NCI-H460 (cell line): ENCODE measurements around the gene ADM5. TPM values are rescaled to one million over a fixed set of nuclear protein-coding genes. Genes with fewer than 3 reads are reported as not detected.

Source experiments
- small RNA-seq, 2 experiments: library from RNA; depleted of rRNA; stranded (forward); fragments of <200 nt; gene quantifications; one replicate each; pipeline ENCODE3, GENCODE V24; 2014
- total RNA-seq: library from RNA; depleted of rRNA; stranded (reverse); fragments of >200 nt; shearing (Covaris generic); gene quantifications from 2 replicates; pipeline ENCODE4 v1.2.3, GENCODE V29; 2014; rRNA removed

Gene ADM5
- total RNA-seq, 1 experiment from 2014 or later, result 3.2 TPM

Small RNA genes lying within 50 kb of the gene (small RNA-seq; reads per million reads assigned to genes)
- gene MIR5088, result 0 to 0.23 reads per million in 2 experiments

Other genes starting within 250 kb of the ADM5 start
- 0.17 TPM in 1 of 2 replicates, not detected in the other for gene SLC17A7, start 248.1 kb upstream of the ADM5 start, total RNA-seq
- gene PIH1D1, start 237.8 kb upstream of the ADM5 start, total RNA-seq, result 48.5 and 69.4 TPM in 2 replicates
- 24.7 and 32.4 TPM in 2 replicates for gene ALDH16A1, start 236.4 kb upstream of the ADM5 start, total RNA-seq
- 0.12 and 0.35 TPM in 2 replicates for gene FLT3LG, start 215.4 kb upstream of the ADM5 start, total RNA-seq
- 3,401 and 3,992 TPM in 2 replicates for gene RPL13A, start 202.0 kb upstream of the ADM5 start, total RNA-seq
- 2,280 and 2,727 TPM in 2 replicates for gene RPS11, start 193.2 kb upstream of the ADM5 start, total RNA-seq
- gene FCGRT, start 176.9 kb upstream of the ADM5 start, total RNA-seq, result 0.77 TPM in 1 of 2 replicates, not detected in the other
- 3.1 and 5.6 TPM in 2 replicates for gene RCN3, start 161.6 kb upstream of the ADM5 start, total RNA-seq
- gene NOSIP, start 109.0 kb upstream of the ADM5 start, total RNA-seq, result 21.8 and 31.8 TPM in 2 replicates
- 0.14 TPM in 1 of 2 replicates, not detected in the other for gene PRRG2, start 108.3 kb upstream of the ADM5 start, total RNA-seq
- gene PRR12, start 98.4 kb upstream of the ADM5 start, total RNA-seq, result 2.1 and 3.0 TPM in 2 replicates
- gene RRAS, start 49.5 kb upstream of the ADM5 start, total RNA-seq, result 17.2 and 19.6 TPM in 2 replicates
- 8.3 and 12.3 TPM in 2 replicates for gene SCAF1, start 47.4 kb upstream of the ADM5 start, total RNA-seq
- 36.5 and 38.0 TPM in 2 replicates for gene IRF3, start 23.7 kb upstream of the ADM5 start, total RNA-seq
- gene BCL2L12, start 23.7 kb upstream of the ADM5 start, total RNA-seq, result 16.4 and 17.5 TPM in 2 replicates
- gene PRMT1, start 12.3 kb upstream of the ADM5 start, total RNA-seq, result 228 and 254 TPM in 2 replicates
- 1.7 and 2.2 TPM in 2 replicates for gene CPT1C, start 1.5 kb downstream of the ADM5 start, total RNA-seq
- gene TSKS, start 73.7 kb downstream of the ADM5 start, total RNA-seq, result not detected in 2 replicates
- 25.6 and 29.1 TPM in 2 replicates for gene AP2A1, start 77.4 kb downstream of the ADM5 start, total RNA-seq
- gene FUZ, start 123.7 kb downstream of the ADM5 start, total RNA-seq, result 0.14 and 1.0 TPM in 2 replicates
- gene MED25, start 128.7 kb downstream of the ADM5 start, total RNA-seq, result 12.5 and 13.4 TPM in 2 replicates
- 24.9 and 25.8 TPM in 2 replicates for gene PTOV1, start 161.6 kb downstream of the ADM5 start, total RNA-seq
- 22.3 and 31.4 TPM in 2 replicates for gene PNKP, start 178.0 kb downstream of the ADM5 start, total RNA-seq
- gene AKT1S1, start 187.8 kb downstream of the ADM5 start, total RNA-seq, result 16.2 and 17.0 TPM in 2 replicates
- gene TBC1D17, start 188.1 kb downstream of the ADM5 start, total RNA-seq, result 6.9 and 9.5 TPM in 2 replicates
- not detected in 2 replicates for gene IL4I1, start 207.3 kb downstream of the ADM5 start, total RNA-seq
- 21.7 and 22.5 TPM in 2 replicates for gene ATF5, start 239.6 kb downstream of the ADM5 start, total RNA-seq
- 20.5 and 22.3 TPM in 2 replicates for gene NUP62, start 239.9 kb downstream of the ADM5 start, total RNA-seq